Thyroid gland (tissue), 4 donors: ENCODE measurements around the gene DHX58.

ENCODE experiments used
- CTCF ChIP-seq, 6 experiments: fragments of 200-600 bp in 3 of 6; fragments of 450-650 bp in 3 of 6; sonication (generic) in 3 of 6; IDR thresholded peaks; one replicate each; pipeline ENCODE4 v1.5.1; 2016 to 2019; ENCODE audit warnings: antibody characterized with exemption in 6 of 6, mild to moderate bottlenecking in 2 of 6, inconsistent platforms in 1 of 6, moderate library complexity in 1 of 6
- POLR2A ChIP-seq, 2 donors: fragments of 450-650 bp; IDR thresholded peaks; one replicate each; pipeline ENCODE4 v1.6.1; 2017; ENCODE audit warnings: antibody characterized with exemption in 2 of 2, mild to moderate bottlenecking in 2 of 2, moderate library complexity in 1 of 2

- TF ChIP-seq CTCF (IDR thresholded peaks at IDR 0.05), result no peak
- TF ChIP-seq POLR2A (IDR thresholded peaks at IDR 0.05), result no peak
Observed at GRCh38 chr17:42060231-42060630, 52.3 kb downstream of the DHX58 start.
